ENCODE data around the gene YARS1.

The YARS1 gene

DNA sequence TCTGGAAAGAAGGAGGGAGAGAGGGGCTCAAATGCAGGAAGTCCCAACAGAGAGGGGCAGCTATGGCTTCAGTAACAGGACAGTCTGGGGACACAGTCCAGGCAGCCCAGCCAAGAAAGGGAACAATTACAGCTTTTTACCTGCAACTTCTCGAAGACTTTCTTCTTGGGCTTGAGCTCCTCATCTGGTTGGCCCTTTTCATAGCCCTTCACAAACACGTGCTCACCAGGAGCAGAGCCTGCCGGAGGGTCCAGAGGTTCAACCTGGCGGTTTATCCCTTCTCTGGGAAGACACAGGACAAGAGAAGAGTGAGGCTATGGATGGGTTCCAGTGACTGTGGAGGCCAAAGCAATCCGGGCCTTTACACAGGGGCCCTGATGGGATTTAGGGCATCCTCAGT is 37.9 kb downstream of the YARS1 start:
- peaks cover 14% of the 10 kb centered on the region for H3K36me3 ChIP-seq (replicated peaks; ENCODE audit: insufficient read depth, low read length)
- no peak for DNase-seq
- no peak overlapping the region for H3K9ac ChIP-seq (ENCODE audit: low read length)
- no peak overlapping the region for H2AFZ ChIP-seq (ENCODE audit: low read length)
- no peaks in the 10 kb centered on the region for H3K79me2 ChIP-seq (ENCODE audit: low read length)
- H3K9me3 ChIP-seq (replicated peaks; ENCODE audit: insufficient read depth, low read length) = no peaks in the 10 kb centered on the region
- no peak overlapping the region for H3K4me3 ChIP-seq (ENCODE audit: low read length)
- TF ChIP-seq, protein P1, sequence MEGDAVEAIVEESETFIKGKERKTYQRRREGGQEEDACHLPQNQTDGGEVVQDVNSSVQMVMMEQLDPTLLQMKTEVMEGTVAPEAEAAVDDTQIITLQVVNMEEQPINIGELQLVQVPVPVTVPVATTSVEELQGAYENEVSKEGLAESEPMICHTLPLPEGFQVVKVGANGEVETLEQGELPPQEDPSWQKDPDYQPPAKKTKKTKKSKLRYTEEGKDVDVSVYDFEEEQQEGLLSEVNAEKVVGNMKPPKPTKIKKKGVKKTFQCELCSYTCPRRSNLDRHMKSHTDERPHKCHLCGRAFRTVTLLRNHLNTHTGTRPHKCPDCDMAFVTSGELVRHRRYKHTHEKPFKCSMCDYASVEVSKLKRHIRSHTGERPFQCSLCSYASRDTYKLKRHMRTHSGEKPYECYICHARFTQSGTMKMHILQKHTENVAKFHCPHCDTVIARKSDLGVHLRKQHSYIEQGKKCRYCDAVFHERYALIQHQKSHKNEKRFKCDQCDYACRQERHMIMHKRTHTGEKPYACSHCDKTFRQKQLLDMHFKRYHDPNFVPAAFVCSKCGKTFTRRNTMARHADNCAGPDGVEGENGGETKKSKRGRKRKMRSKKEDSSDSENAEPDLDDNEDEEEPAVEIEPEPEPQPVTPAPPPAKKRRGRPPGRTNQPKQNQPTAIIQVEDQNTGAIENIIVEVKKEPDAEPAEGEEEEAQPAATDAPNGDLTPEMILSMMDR (IDR thresholded peaks at IDR 0.05; ENCODE audit: low read length) = no peak
- TF ChIP-seq EZH2 (optimal IDR thresholded peaks at IDR 0.05; ENCODE audit: low read depth, low read length) = no peak
- TF ChIP-seq EZH2phosphoT487 (IDR thresholded peaks at IDR 0.05; ENCODE audit: low read length) = no peak
- H3F3A ChIP-seq (ENCODE audit: insufficient read depth, low read length) = peaks cover 17% of the 10 kb centered on the region
- H4K20me1 ChIP-seq (ENCODE audit: insufficient read depth, low read length) = no peaks in the 10 kb centered on the region
- H3K4me1 ChIP-seq (ENCODE audit: low read length) = no peaks in the 10 kb centered on the region
- H3K27me3 ChIP-seq (replicated peaks; ENCODE audit: insufficient read depth, low read length) = no peaks in the 10 kb centered on the region
- no peak overlapping the region for H3K27ac ChIP-seq (ENCODE audit: low read length)
- no peak overlapping the region for H3K4me2 ChIP-seq (ENCODE audit: low read depth, low read length)
- no peaks in the 10 kb centered on the region for H3K9me2 ChIP-seq (replicated peaks; ENCODE audit: insufficient read depth, low read length)

DNA sequence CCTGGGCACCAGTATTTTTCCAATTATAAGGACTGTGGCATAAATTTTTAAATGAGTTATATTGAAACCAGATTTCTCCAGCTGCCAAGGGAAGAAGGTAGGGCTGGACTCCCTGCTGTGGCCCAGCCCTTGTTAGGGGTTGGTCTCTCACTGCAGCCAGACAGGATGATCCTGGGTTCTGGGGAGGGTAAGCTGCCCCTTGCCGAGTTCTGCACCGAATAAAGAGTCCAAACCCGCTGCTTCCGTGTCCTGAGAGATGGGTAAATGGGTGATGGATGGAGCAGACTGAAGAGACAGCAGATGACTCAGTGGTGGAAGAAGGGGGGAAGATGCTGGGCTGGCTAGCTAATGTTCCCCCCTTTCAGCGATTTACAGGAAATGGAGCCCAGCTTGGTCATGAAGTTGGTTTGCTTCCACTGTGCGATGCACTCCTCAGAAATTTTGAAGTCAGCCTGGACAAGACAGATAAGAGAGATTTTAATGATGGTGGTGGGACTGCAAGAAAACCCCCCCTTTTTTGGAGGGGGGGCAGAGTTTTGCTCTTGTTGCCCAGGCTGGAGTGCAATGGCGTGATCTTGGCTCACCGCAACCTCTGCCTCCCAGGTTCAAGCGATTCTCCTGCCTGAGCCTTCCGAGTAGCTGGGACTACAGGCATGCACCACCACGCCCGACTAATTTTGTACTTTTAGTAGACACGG is 41.4 kb downstream of the YARS1 start:
- Histone ChIP-seq H3K4me3 (ENCODE audit: low read length) (no peak overlapping the region), H3K9me2 (replicated peaks; ENCODE audit: insufficient read depth, low read length) (no peaks in the 10 kb centered on the region), H3K27ac (ENCODE audit: low read length) (no peak overlapping the region), H3K4me2 (ENCODE audit: low read depth, low read length) (no peak overlapping the region), H2AFZ (ENCODE audit: low read length) (no peak overlapping the region), H3F3A (ENCODE audit: insufficient read depth, low read length) (peaks cover 31% of the 10 kb centered on the region), H4K20me1 (ENCODE audit: insufficient read depth, low read length) (0 out of 2 replicates have a peak, but pooled peaks cover 4% of the 10 kb centered on the region), H3K9ac (ENCODE audit: low read length) (no peak overlapping the region), H3K36me3 (replicated peaks; ENCODE audit: insufficient read depth, low read length) (peaks cover 6% of the 10 kb centered on the region), H3K4me1 (ENCODE audit: low read length) (no peaks in the 10 kb centered on the region), H3K27me3 (replicated peaks; ENCODE audit: insufficient read depth, low read length) (no peaks in the 10 kb centered on the region), H3K79me2 (ENCODE audit: low read length) (no peaks in the 10 kb centered on the region), H3K9me3 (replicated peaks; ENCODE audit: insufficient read depth, low read length) (no peaks in the 10 kb centered on the region)
- TF ChIP-seq EZH2phosphoT487 (IDR thresholded peaks at IDR 0.05; ENCODE audit: low read length) (no peak), EZH2 (optimal IDR thresholded peaks at IDR 0.05; ENCODE audit: low read depth, low read length) (no peak)
- TF ChIP-seq, protein P1 (IDR thresholded peaks at IDR 0.05; ENCODE audit: low read length) = no peak
- no peak for DNase-seq

DNA sequence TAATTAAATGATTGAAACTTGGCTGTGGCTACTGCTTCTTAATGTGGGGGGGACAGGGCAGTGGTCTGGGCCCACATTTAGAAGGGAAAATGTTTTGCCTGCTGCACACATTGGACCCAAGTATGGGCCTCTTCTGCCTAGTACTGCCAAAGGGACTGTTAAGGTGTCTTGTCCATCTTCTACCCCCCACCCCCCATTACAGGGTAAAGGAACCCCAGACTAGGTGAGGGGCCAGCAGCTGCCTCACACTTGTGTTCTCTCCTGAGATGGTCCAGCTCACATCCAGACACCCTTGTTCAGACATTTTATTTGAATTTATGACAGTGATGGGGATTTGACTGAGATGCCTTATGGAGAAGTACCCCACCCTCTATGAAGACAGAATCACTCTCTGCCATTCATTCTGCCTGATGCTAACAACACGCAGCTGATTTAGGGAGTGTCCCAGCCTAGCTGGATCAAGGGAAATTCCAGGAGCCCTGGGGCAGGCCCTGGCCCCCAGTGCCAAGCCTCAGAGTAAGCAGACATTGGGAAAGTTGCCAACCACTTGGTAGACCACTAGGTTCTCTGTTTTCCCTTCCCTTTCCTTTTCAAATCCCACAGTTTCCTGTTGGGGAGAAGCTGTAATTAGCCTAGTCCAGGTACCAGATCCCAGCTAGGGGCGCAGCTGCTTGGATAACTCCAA is 42.1 kb downstream of the YARS1 start:
- Histone ChIP-seq H3K9me2 (replicated peaks; ENCODE audit: insufficient read depth, low read length) (no peaks in the 10 kb centered on the region), H4K20me1 (ENCODE audit: insufficient read depth, low read length) (0 out of 2 replicates have a peak, but pooled peaks cover 4% of the 10 kb centered on the region), H3K36me3 (replicated peaks; ENCODE audit: insufficient read depth, low read length) (peaks cover 6% of the 10 kb centered on the region), H2AFZ (ENCODE audit: low read length) (no peak overlapping the region), H3K79me2 (ENCODE audit: low read length) (no peaks in the 10 kb centered on the region), H3K4me1 (ENCODE audit: low read length) (no peaks in the 10 kb centered on the region), H3K4me2 (ENCODE audit: low read depth, low read length) (no peak overlapping the region), H3F3A (ENCODE audit: insufficient read depth, low read length) (peaks cover 31% of the 10 kb centered on the region), H3K27ac (ENCODE audit: low read length) (no peak overlapping the region), H3K9me3 (replicated peaks; ENCODE audit: insufficient read depth, low read length) (no peaks in the 10 kb centered on the region), H3K27me3 (replicated peaks; ENCODE audit: insufficient read depth, low read length) (no peaks in the 10 kb centered on the region), H3K4me3 (ENCODE audit: low read length) (no peak overlapping the region), H3K9ac (ENCODE audit: low read length) (no peak overlapping the region)
- DNase-seq = no peak
- TF ChIP-seq, protein P1 (IDR thresholded peaks at IDR 0.05; ENCODE audit: low read length) = no peak
- TF ChIP-seq EZH2 (optimal IDR thresholded peaks at IDR 0.05; ENCODE audit: low read depth, low read length) (no peak), EZH2phosphoT487 (IDR thresholded peaks at IDR 0.05; ENCODE audit: low read length) (no peak)
